SK-N-SH treated with all-trans-retinoic acid at 6 μM for 48 hours (cell line): ENCODE data around the gene CCKAR.

Experiments
- ATAC-seq: fragments of 200-7000 bp; cut with Tn5 transposase; 3 replicates; pipeline ENCODE4 v1.9.1; 2020; ENCODE audit warnings: mild to moderate bottlenecking, moderate library complexity
- ARNTL ChIP-seq: fragments of 450-650 bp; formaldehyde crosslinking; IDR thresholded peaks from 2 replicates; pipeline ENCODE4 v1.5.0; 2020; ENCODE audit warnings: low read depth, mild to moderate bottlenecking, moderate library complexity, borderline replicate concordance
- BACH2 ChIP-seq: fragments of 250-450 bp; sonication (Bioruptor Pico); IDR thresholded peaks from 2 replicates; pipeline ENCODE4 v1.9.0; 2021; ENCODE audit warnings: mild to moderate bottlenecking, borderline replicate concordance
- CREB5 ChIP-seq: fragments of 250-450 bp; sonication (Bioruptor Pico); IDR thresholded peaks from 2 replicates; pipeline ENCODE4 v1.5.1; 2020; ENCODE audit warnings: low read depth, mild to moderate bottlenecking, moderate library complexity
- CSDC2 ChIP-seq: fragments of 250-450 bp; sonication (Bioruptor Pico); IDR thresholded peaks from 2 replicates; pipeline ENCODE4 v1.5.0; 2020; ENCODE audit warnings: mild to moderate bottlenecking, moderate library complexity
- CSRNP3 ChIP-seq: fragments of 250-450 bp; sonication (Bioruptor Pico); IDR thresholded peaks from 2 replicates; pipeline ENCODE4 v1.5.1; 2021; ENCODE audit warnings: mild to moderate bottlenecking, moderate library complexity
- ESRRG ChIP-seq: fragments of 250-450 bp; sonication (Bioruptor Pico); IDR thresholded peaks from 2 replicates; pipeline ENCODE4 v1.6.1; 2021; ENCODE audit warnings: mild to moderate bottlenecking
- GLIS3 ChIP-seq: fragments of 250-450 bp; sonication (Bioruptor Pico); IDR thresholded peaks from 2 replicates; pipeline ENCODE4 v1.5.0; 2020; ENCODE audit warnings: mild to moderate bottlenecking, moderate library complexity
- ISL1 ChIP-seq: fragments of 250-450 bp; sonication (Bioruptor Pico); IDR thresholded peaks from 2 replicates; pipeline ENCODE4 v2.1.2; 2022; ENCODE audit warnings: mild to moderate bottlenecking, moderate library complexity
- OSR1 ChIP-seq: fragments of 250-450 bp; sonication (Bioruptor Pico); IDR thresholded peaks from 2 replicates; pipeline ENCODE4 v1.8.0; 2022; ENCODE audit warnings: moderate library complexity, mild to moderate bottlenecking, inconsistent platforms
- PPARA ChIP-seq: fragments of 250-450 bp; sonication (Bioruptor Pico); IDR thresholded peaks from 2 replicates; pipeline ENCODE4 v1.5.0; 2020; ENCODE audit warnings: mild to moderate bottlenecking, borderline replicate concordance
- RARB ChIP-seq: fragments of 250-450 bp; sonication (Bioruptor Pico); IDR thresholded peaks from 2 replicates; pipeline ENCODE4 v1.8.0; 2021; ENCODE audit warnings: mild to moderate bottlenecking, moderate library complexity
- SNAI2 ChIP-seq: fragments of 250-450 bp; sonication (Bioruptor Pico); IDR thresholded peaks from 2 replicates; pipeline ENCODE4 v1.5.0; 2020; ENCODE audit warnings: mild to moderate bottlenecking, moderate library complexity
- TCF4 ChIP-seq: fragments of 250-450 bp; sonication (Bioruptor Pico); IDR thresholded peaks from 2 replicates; pipeline ENCODE4 v1.8.0; 2021; ENCODE audit warnings: mild to moderate bottlenecking, moderate library complexity, borderline replicate concordance
- TOX ChIP-seq: fragments of 250-450 bp; sonication (Bioruptor Pico); IDR thresholded peaks from 2 replicates; pipeline ENCODE4 v1.8.0; 2021; ENCODE audit warnings: mild to moderate bottlenecking, moderate library complexity, borderline replicate concordance
- ZC3H10 ChIP-seq: fragments of 250-450 bp; sonication (Bioruptor Pico); IDR thresholded peaks from 2 replicates; pipeline ENCODE4 v1.5.1; 2021; ENCODE audit warnings: mild to moderate bottlenecking, moderate library complexity
- ZFP3 ChIP-seq: fragments of 250-450 bp; sonication (Bioruptor Pico); IDR thresholded peaks from 2 replicates; pipeline ENCODE4 v1.5.0; 2020; ENCODE audit warnings: mild to moderate bottlenecking, moderate library complexity
- ZFP30 ChIP-seq: fragments of 450-650 bp; formaldehyde crosslinking; IDR thresholded peaks from 2 replicates; pipeline ENCODE4 v1.5.0; 2022; ENCODE audit warnings: mild to moderate bottlenecking, moderate library complexity
- ZNF565 ChIP-seq: fragments of 450-650 bp; formaldehyde crosslinking; conservative IDR thresholded peaks from 2 replicates; pipeline ENCODE4 v1.5.0; 2020; ENCODE audit warnings: low read depth, mild to moderate bottlenecking, moderate library complexity
- ZNF70 ChIP-seq: fragments of 450-650 bp; formaldehyde crosslinking; IDR thresholded peaks from 2 replicates; pipeline ENCODE4 v1.5.0; 2020; ENCODE audit warnings: mild to moderate bottlenecking, moderate library complexity
- TF ChIP-seq, protein P1 (sequence below): fragments of 250-450 bp; sonication (Bioruptor Pico); IDR thresholded peaks from 2 replicates; pipeline ENCODE4 v1.5.0; 2020; ENCODE audit warnings: mild to moderate bottlenecking, moderate library complexity
- TF ChIP-seq, protein P2 (sequence below): fragments of 250-450 bp; sonication (Bioruptor Pico); IDR thresholded peaks from 2 replicates; pipeline ENCODE4 v1.8.0; 2020; ENCODE audit warnings: mild to moderate bottlenecking, moderate library complexity, borderline replicate concordance
- TF ChIP-seq, protein P3 (sequence below): fragments of 250-450 bp; sonication (Bioruptor Pico); IDR thresholded peaks from 2 replicates; pipeline ENCODE4 v1.8.0; 2021; ENCODE audit warnings: low read depth, mild to moderate bottlenecking, moderate library complexity, borderline replicate concordance

The CCKAR gene

GRCh38 chr4:26463386-26463785 is 26.9 kb downstream of the CCKAR start:
- no peak for TF ChIP-seq CSDC2 (CRISPR knock-in tag)
- no peak for ATAC-seq

GRCh38 chr4:26462874-26463273 is 27.4 kb downstream of the CCKAR start:
- TF ChIP-seq BACH2 (CRISPR knock-in tag) (no peak), RARB (CRISPR knock-in tag) (no peak)
- no peak for ATAC-seq

DNA sequence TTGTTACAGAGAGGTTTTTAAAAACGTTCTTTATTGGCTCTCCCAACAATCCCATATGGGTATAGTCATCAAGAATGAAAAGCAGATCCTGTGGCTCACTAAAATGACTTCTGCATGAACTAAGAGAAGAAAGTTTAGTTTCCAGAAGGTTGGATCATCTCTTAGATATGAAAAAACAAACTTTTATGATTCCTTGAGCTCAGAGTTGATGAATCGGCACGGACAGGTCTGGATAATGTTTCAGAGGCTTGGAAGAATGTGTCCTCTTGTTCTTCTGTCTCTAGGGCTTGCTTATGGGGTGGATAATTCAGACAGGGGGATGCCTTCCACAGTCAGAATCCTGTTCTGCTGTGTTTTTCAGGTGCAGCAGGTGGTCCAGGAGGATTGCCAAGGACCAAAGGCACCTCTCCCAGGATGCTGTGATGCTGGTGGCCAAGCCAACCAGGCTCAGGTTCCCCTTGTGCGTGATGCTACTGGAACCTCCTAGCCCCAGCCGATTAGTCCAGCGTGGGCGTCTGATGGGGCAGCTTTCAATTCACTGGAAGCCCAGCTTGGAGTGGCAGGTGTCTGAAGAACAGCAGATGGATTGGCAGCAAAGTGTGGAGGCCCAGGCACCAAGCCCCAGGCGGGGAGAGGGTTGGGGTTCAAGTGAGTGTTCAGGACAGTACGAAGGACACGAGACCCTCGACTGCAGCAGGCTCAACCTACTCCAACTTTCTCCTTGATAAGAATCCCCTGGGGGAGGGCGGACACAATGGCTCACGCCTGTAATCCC is 30.3 kb downstream of the CCKAR start:
- peak; percentile 56 for ATAC-seq
- no peak for TF ChIP-seq GLIS3 (CRISPR knock-in tag)
- no peak for TF ChIP-seq RARB (CRISPR knock-in tag)
- TF ChIP-seq CSRNP3 (CRISPR knock-in tag) = no peak
- no peak for TF ChIP-seq CREB5 (CRISPR knock-in tag)
- TF ChIP-seq, protein P1, sequence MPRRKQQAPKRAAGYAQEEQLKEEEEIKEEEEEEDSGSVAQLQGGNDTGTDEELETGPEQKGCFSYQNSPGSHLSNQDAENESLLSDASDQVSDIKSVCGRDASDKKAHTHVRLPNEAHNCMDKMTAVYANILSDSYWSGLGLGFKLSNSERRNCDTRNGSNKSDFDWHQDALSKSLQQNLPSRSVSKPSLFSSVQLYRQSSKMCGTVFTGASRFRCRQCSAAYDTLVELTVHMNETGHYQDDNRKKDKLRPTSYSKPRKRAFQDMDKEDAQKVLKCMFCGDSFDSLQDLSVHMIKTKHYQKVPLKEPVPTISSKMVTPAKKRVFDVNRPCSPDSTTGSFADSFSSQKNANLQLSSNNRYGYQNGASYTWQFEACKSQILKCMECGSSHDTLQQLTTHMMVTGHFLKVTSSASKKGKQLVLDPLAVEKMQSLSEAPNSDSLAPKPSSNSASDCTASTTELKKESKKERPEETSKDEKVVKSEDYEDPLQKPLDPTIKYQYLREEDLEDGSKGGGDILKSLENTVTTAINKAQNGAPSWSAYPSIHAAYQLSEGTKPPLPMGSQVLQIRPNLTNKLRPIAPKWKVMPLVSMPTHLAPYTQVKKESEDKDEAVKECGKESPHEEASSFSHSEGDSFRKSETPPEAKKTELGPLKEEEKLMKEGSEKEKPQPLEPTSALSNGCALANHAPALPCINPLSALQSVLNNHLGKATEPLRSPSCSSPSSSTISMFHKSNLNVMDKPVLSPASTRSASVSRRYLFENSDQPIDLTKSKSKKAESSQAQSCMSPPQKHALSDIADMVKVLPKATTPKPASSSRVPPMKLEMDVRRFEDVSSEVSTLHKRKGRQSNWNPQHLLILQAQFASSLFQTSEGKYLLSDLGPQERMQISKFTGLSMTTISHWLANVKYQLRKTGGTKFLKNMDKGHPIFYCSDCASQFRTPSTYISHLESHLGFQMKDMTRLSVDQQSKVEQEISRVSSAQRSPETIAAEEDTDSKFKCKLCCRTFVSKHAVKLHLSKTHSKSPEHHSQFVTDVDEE (CRISPR knock-in tag) = no peak
- no peak for TF ChIP-seq ZFP3 (CRISPR knock-in tag)
- no peak for TF ChIP-seq ISL1 (CRISPR knock-in tag)
- no peak for TF ChIP-seq CSDC2 (CRISPR knock-in tag)
- TF ChIP-seq, all 23 proteins: peak for 0

DNA sequence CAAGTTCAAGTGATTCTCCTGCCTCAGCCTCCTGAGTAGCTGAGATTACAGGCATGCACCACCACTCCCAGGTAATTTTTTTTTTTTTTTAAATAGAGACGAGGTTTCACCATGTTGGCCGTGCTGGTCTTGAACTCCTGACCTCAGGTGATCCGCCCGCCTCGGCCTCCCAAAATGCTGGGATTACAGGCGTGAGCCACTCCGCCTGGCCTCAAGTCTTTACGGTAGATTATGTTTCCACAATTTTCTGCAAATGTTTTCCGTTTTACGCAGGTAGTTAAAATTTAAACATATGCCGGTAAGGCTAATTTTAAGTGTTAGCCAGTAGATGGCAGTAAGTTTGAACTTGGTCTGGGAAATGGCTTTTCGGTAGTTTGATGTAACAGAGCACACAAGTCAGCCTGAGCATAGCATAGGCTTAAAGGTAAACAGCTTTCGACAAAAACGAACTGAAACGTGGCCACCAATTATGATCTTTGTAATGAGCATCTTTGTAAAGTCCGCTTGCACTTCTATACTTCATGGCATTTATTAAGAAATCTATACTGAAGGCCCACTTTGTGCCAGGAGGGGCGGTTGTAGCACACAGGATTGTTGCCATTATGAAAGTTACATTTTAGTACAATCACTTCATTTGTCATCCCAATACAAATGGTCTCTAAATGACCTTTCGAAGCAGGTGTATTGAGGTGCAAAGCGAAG is 31.1 kb downstream of the CCKAR start:
- ATAC-seq = peak; percentile 87
- TF ChIP-seq ESRRG (CRISPR knock-in tag) (no peak), TCF4 (CRISPR knock-in tag) (no peak), RARB (CRISPR knock-in tag) (no peak), PPARA (CRISPR knock-in tag) (no peak), ARNTL (CRISPR knock-in tag) (no peak), OSR1 (CRISPR knock-in tag) (no peak), GLIS3 (CRISPR knock-in tag) (no peak), ZNF565 (no peak), ISL1 (CRISPR knock-in tag) (no peak), ZNF70 (CRISPR knock-in tag) (no peak), TOX (CRISPR knock-in tag) (no peak), ZFP3 (CRISPR knock-in tag) (no peak), ZC3H10 (CRISPR knock-in tag) (no peak), SNAI2 (no peak), ZFP30 (CRISPR knock-in tag) (no peak)
- TF ChIP-seq, protein P2, sequence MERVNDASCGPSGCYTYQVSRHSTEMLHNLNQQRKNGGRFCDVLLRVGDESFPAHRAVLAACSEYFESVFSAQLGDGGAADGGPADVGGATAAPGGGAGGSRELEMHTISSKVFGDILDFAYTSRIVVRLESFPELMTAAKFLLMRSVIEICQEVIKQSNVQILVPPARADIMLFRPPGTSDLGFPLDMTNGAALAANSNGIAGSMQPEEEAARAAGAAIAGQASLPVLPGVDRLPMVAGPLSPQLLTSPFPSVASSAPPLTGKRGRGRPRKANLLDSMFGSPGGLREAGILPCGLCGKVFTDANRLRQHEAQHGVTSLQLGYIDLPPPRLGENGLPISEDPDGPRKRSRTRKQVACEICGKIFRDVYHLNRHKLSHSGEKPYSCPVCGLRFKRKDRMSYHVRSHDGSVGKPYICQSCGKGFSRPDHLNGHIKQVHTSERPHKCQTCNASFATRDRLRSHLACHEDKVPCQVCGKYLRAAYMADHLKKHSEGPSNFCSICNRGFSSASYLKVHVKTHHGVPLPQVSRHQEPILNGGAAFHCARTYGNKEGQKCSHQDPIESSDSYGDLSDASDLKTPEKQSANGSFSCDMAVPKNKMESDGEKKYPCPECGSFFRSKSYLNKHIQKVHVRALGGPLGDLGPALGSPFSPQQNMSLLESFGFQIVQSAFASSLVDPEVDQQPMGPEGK = no peak
- TF ChIP-seq, protein P3, sequence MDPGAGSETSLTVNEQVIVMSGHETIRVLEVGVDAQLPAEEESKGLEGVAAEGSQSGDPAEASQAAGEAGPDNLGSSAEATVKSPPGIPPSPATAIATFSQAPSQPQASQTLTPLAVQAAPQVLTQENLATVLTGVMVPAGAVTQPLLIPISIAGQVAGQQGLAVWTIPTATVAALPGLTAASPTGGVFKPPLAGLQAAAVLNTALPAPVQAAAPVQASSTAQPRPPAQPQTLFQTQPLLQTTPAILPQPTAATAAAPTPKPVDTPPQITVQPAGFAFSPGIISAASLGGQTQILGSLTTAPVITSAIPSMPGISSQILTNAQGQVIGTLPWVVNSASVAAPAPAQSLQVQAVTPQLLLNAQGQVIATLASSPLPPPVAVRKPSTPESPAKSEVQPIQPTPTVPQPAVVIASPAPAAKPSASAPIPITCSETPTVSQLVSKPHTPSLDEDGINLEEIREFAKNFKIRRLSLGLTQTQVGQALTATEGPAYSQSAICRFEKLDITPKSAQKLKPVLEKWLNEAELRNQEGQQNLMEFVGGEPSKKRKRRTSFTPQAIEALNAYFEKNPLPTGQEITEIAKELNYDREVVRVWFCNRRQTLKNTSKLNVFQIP (CRISPR knock-in tag) = no peak
